IPS-18a (cell line): Measurements from ENCODE around the gene PIP5K1B.
A peak's percentile ranks its signal among the peaks of the same experiment; 100 is the strongest.

Experiments
- H3K27ac ChIP-seq: one replicate; pipeline ENCODE4 v1.5.1; 2013; ENCODE audit warnings: low read length
- H3K27me3 ChIP-seq: one replicate; pipeline ENCODE4 v1.6.1; 2013; ENCODE audit warnings: mild to moderate bottlenecking, low read length; ENCODE audit not compliant: control insufficient read depth, insufficient read depth
- H3K36me3 ChIP-seq: one replicate; pipeline ENCODE4 v1.6.1; 2013; ENCODE audit warnings: low read depth, low read length; ENCODE audit not compliant: control insufficient read depth
- H3K4me1 ChIP-seq: one replicate; pipeline ENCODE4 v1.6.1; 2013; ENCODE audit warnings: low read depth, low read length; ENCODE audit not compliant: control insufficient read depth
- H3K4me3 ChIP-seq: one replicate; pipeline ENCODE4 v1.5.1; 2013; ENCODE audit warnings: low read length
- H3K9ac ChIP-seq: one replicate; pipeline ENCODE4 v1.6.1; 2013; ENCODE audit warnings: mild to moderate bottlenecking, low read length, moderate library complexity
- H3K9me3 ChIP-seq: one replicate; pipeline ENCODE4 v1.6.1; 2013; ENCODE audit warnings: low read depth, low read length; ENCODE audit not compliant: control insufficient read depth

PIP5K1B gene

GRCh38 chr9:68851657-68852056, 146.6 kb downstream of the PIP5K1B start:
- no peak overlapping the region for H3K27ac ChIP-seq
- no peaks in the 10 kb centered on the region for H3K36me3 ChIP-seq
- H3K4me1 ChIP-seq: no peaks in the 10 kb centered on the region
- no peak overlapping the region for H3K4me3 ChIP-seq
- no peak overlapping the region for H3K9ac ChIP-seq
- H3K27me3 ChIP-seq: no peaks in the 10 kb centered on the region
- no peaks in the 10 kb centered on the region for H3K9me3 ChIP-seq

GRCh38 chr9:68852941-68853340, 147.9 kb downstream of the PIP5K1B start:
- H3K4me3 ChIP-seq: no peak overlapping the region
- H3K9ac ChIP-seq: no peak overlapping the region
- no peaks in the 10 kb centered on the region for H3K36me3 ChIP-seq
- no peaks in the 10 kb centered on the region for H3K27me3 ChIP-seq
- H3K27ac ChIP-seq: no peak overlapping the region
- H3K9me3 ChIP-seq: no peaks in the 10 kb centered on the region
- H3K4me1 ChIP-seq: no peaks in the 10 kb centered on the region

- no peaks in the 10 kb centered on the region for H3K27me3 ChIP-seq
- no peaks in the 10 kb centered on the region for H3K36me3 ChIP-seq
- no peaks in the 10 kb centered on the region for H3K9me3 ChIP-seq
- no peak overlapping the region for H3K4me3 ChIP-seq
- H3K9ac ChIP-seq: no peak overlapping the region
- no peaks in the 10 kb centered on the region for H3K4me1 ChIP-seq
- H3K27ac ChIP-seq: no peak overlapping the region
Observed at GRCh38 chr9:68859347-68859746, 154.3 kb downstream of the PIP5K1B start.

- Histone ChIP-seq H3K4me1 (no peaks in the 10 kb centered on the region), H3K27me3 (no peaks in the 10 kb centered on the region), H3K36me3 (no peaks in the 10 kb centered on the region)
Observed at GRCh38 chr9:68860419-68860818, 155.4 kb downstream of the PIP5K1B start.

GRCh38 chr9:68861436-68861835, 156.4 kb downstream of the PIP5K1B start:
- Histone ChIP-seq H3K4me3 (no peak overlapping the region), H3K9ac (no peak overlapping the region), H3K27me3 (no peaks in the 10 kb centered on the region), H3K4me1 (no peaks in the 10 kb centered on the region), H3K27ac (no peak overlapping the region), H3K36me3 (no peaks in the 10 kb centered on the region), H3K9me3 (no peaks in the 10 kb centered on the region)

More at GRCh38 chr9:68860419-68860818, 155.4 kb downstream of the PIP5K1B start:
- Histone ChIP-seq H3K4me3 (no peak overlapping the region), H3K27ac (no peak overlapping the region), H3K9me3 (no peaks in the 10 kb centered on the region), H3K9ac (no peak overlapping the region)

- Histone ChIP-seq H3K4me1 (peaks cover 34% of the 10 kb centered on the region), H3K27me3 (no peaks in the 10 kb centered on the region), H3K27ac (no peak overlapping the region), H3K9ac (no peak overlapping the region), H3K9me3 (no peaks in the 10 kb centered on the region), H3K36me3 (no peaks in the 10 kb centered on the region), H3K4me3 (no peak overlapping the region)
Observed at GRCh38 chr9:68867066-68867465, 162.0 kb downstream of the PIP5K1B start.

GRCh38 chr9:68869022-68869421, 164.0 kb downstream of the PIP5K1B start:
- no peaks in the 10 kb centered on the region for H3K36me3 ChIP-seq
- no peaks in the 10 kb centered on the region for H3K9me3 ChIP-seq
- H3K27me3 ChIP-seq: no peaks in the 10 kb centered on the region
- H3K9ac ChIP-seq: no peak overlapping the region
- H3K4me1 ChIP-seq: peaks cover 47% of the 10 kb centered on the region
- H3K27ac ChIP-seq: no peak overlapping the region
- no peak overlapping the region for H3K4me3 ChIP-seq

GRCh38 chr9:68870086-68870485, 165.0 kb downstream of the PIP5K1B start:
- Histone ChIP-seq H3K27me3 (no peaks in the 10 kb centered on the region), H3K27ac (no peak overlapping the region), H3K4me1 (peaks cover 53% of the 10 kb centered on the region), H3K36me3 (no peaks in the 10 kb centered on the region), H3K9me3 (no peaks in the 10 kb centered on the region), H3K9ac (no peak overlapping the region), H3K4me3 (no peak overlapping the region)

- peak overlapping the region; percentile 53 for H3K9ac ChIP-seq
- H3K27me3 ChIP-seq: no peaks in the 10 kb centered on the region
- H3K4me1 ChIP-seq: peaks cover 59% of the 10 kb centered on the region
- no peaks in the 10 kb centered on the region for H3K36me3 ChIP-seq
- H3K27ac ChIP-seq: peak overlapping the region; percentile 96
- H3K9me3 ChIP-seq: no peaks in the 10 kb centered on the region
- H3K4me3 ChIP-seq: no peak overlapping the region
Observed at GRCh38 chr9:68871236-68871635, 166.2 kb downstream of the PIP5K1B start.

GRCh38 chr9:68872026-68872501, 167.0 kb downstream of the PIP5K1B start:
- Histone ChIP-seq H3K36me3 (no peaks in the 10 kb centered on the region), H3K9ac (peak overlapping the region; percentile 53), H3K9me3 (no peaks in the 10 kb centered on the region), H3K27ac (peak overlapping the region; percentile 96), H3K4me1 (peaks cover 59% of the 10 kb centered on the region), H3K4me3 (peak overlapping the region; percentile 39), H3K27me3 (no peaks in the 10 kb centered on the region)

- Histone ChIP-seq H3K27ac (peak overlapping the region; percentile 78), H3K36me3 (no peaks in the 10 kb centered on the region), H3K9me3 (no peaks in the 10 kb centered on the region), H3K4me1 (peaks cover 59% of the 10 kb centered on the region), H3K4me3 (no peak overlapping the region), H3K9ac (no peak overlapping the region), H3K27me3 (no peaks in the 10 kb centered on the region)
Observed at GRCh38 chr9:68873179-68873578, 168.1 kb downstream of the PIP5K1B start.

- Histone ChIP-seq H3K27ac (peak overlapping the region; percentile 19), H3K9me3 (no peaks in the 10 kb centered on the region), H3K36me3 (no peaks in the 10 kb centered on the region), H3K27me3 (no peaks in the 10 kb centered on the region), H3K9ac (no peak overlapping the region), H3K4me1 (peaks cover 33% of the 10 kb centered on the region), H3K4me3 (no peak overlapping the region)
Observed at GRCh38 chr9:68876273-68876672, 171.2 kb downstream of the PIP5K1B start.
